Activated T-cell treated with anti-CD3 and anti-CD28 coated beads, Interleukin-2, amount 50 U/mL, for 24 hours (primary cell): ENCODE measurements around the gene GLI2.

Source experiments
- DNase-seq: peaks from one replicate; pipeline ENCODE4 v3.0.0-alpha.2; 2020
- H3K27ac Mint-ChIP-seq: 2 replicates; pipeline ENCODE4 v1.8.0; 2020; ENCODE audit warnings: mild to moderate bottlenecking, mixed read lengths
- H3K27me3 Mint-ChIP-seq: 2 replicates; pipeline ENCODE4 v1.8.0; 2020; ENCODE audit warnings: mixed read lengths
- H3K36me3 Mint-ChIP-seq: 2 replicates; pipeline ENCODE4 v1.8.0; 2020; ENCODE audit warnings: low read depth, mixed read lengths
- H3K4me1 Mint-ChIP-seq: 2 replicates; pipeline ENCODE4 v1.8.0; 2020; ENCODE audit warnings: low read depth, mixed read lengths
- H3K4me3 Mint-ChIP-seq: 2 replicates; pipeline ENCODE4 v1.8.0; 2020; ENCODE audit warnings: mild to moderate bottlenecking, moderate library complexity, mixed read lengths
- H3K9me3 Mint-ChIP-seq: 2 replicates; pipeline ENCODE4 v1.8.0; 2020; ENCODE audit warnings: mixed read lengths

The GLI2 gene

DNA sequence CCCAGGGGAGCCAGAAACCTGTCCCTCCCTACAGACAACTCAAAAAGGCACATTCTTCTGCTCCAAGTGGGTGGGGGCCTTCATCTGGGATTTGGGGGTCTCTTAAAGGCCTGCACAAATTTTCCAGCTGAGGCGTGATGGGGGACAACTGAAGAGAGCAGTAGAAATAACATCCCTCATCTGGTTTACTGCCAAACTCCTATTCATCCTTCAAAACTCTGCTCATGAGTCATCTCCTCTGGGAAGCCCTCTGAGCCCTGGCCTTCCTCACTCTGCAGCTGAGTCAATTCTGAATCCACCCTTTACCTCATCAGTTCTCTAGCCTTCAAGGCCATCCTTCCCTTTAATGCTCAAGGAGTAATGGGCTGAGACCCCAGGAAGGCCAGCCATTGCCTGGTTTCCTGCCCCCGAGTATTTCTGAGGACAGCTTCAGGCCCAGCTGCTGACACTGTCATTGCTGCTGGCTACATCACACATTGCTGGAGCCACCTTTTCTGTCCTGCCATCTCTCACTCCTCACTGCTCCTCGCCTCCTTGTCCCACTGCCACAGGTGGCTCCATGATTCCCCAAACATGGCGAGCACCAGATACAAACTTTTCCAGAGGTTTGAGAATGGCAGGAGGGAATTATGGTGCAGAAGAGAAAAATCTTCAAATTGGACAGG, 32.2 kb upstream of the GLI2 start:
- Mint-ChIP-seq H3K9me3 (no peaks in the 10 kb centered on the region), H3K36me3 (no peaks in the 10 kb centered on the region), H3K27me3 (peaks cover 3% of the 10 kb centered on the region), H3K4me3 (no peak overlapping the region), H3K27ac (no peak overlapping the region), H3K4me1 (no peaks in the 10 kb centered on the region)
- no peak for DNase-seq

DNA sequence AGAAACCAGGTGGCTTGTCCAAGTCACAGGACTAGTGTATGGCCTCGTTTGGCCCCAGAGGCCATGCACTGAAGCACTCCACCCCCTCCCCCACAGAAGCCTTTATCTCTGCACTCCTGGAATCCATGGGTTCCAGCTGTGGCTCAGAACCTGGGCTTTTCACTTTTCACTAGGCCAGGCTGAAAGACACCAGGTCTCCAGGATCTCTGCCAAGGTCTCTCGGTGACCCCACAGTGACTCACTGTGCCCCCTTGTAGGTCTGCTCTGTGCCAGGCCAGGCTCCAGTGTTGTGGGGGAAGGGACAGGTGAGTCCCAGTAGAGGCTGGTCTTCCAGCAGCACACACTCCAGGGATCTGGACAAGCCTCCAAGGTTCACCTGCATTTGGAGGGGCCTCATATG, 31.0 kb upstream of the GLI2 start:
- no peaks in the 10 kb centered on the region for H3K4me1 Mint-ChIP-seq
- H3K27ac Mint-ChIP-seq, result no peak overlapping the region
- H3K36me3 Mint-ChIP-seq, result no peaks in the 10 kb centered on the region
- no peak overlapping the region for H3K4me3 Mint-ChIP-seq
- no peaks in the 10 kb centered on the region for H3K9me3 Mint-ChIP-seq
- no peak for DNase-seq
- peaks cover 3% of the 10 kb centered on the region for H3K27me3 Mint-ChIP-seq

DNA sequence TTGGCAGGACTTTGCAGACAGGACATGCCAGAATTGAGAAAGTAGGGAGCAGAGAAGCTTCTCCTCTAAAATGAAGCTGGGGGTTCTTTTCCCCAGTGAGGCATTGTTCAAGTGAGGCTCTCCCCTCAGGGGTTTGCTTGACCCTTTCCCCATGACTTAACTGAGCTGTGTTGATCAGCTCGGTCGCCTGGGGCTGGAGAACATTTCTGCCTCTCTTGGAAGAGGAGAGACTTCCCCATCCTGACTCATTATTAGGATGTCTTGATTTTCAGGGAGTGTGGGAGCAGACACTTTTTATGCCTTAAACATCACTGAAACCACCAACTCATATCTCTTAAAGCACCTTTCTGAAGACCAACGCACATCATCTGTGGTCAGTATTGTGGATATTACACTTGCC, 27.9 kb upstream of the GLI2 start:
- no peak for DNase-seq
- H3K9me3 Mint-ChIP-seq, result no peaks in the 10 kb centered on the region
- no peak overlapping the region for H3K27ac Mint-ChIP-seq
- H3K4me3 Mint-ChIP-seq, result no peak overlapping the region
- peaks cover 7% of the 10 kb centered on the region for H3K27me3 Mint-ChIP-seq
- no peaks in the 10 kb centered on the region for H3K4me1 Mint-ChIP-seq
- H3K36me3 Mint-ChIP-seq, result no peaks in the 10 kb centered on the region

DNA sequence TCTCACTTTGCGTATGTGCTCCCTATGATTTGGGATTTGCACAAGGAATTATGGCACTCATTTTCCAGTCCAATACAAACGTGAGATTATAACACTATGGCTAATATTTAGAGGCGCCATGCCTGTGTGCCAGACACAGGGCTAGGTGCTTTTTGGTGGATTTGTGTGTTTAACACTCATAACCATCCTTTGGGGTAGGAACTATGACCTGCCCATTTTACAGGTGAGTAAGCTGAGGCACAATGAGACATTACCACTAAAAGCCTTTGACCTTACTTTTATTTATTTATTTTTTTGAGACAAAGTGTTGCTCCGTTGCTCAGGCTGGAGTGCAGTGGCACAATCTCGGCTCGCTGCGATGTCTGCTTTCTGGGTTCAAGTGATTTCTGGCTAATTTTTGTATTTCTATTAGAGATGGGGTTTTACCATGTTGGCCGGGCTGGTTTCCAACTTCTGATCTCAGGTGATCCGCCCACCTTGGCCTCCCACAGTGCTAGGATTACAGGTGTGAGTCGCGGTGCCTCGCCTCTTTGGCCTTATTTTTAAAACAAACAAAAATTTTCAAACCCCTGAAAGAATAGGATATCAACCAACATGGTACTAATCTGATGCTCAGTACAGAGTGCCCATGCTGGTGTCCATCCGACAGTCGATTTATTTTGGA, 26.6 kb upstream of the GLI2 start:
- peaks cover 16% of the 10 kb centered on the region for H3K27me3 Mint-ChIP-seq
- no peak overlapping the region for H3K4me3 Mint-ChIP-seq
- H3K4me1 Mint-ChIP-seq, result no peaks in the 10 kb centered on the region
- no peaks in the 10 kb centered on the region for H3K36me3 Mint-ChIP-seq
- H3K27ac Mint-ChIP-seq, result no peak overlapping the region
- no peak for DNase-seq
- no peaks in the 10 kb centered on the region for H3K9me3 Mint-ChIP-seq

DNA sequence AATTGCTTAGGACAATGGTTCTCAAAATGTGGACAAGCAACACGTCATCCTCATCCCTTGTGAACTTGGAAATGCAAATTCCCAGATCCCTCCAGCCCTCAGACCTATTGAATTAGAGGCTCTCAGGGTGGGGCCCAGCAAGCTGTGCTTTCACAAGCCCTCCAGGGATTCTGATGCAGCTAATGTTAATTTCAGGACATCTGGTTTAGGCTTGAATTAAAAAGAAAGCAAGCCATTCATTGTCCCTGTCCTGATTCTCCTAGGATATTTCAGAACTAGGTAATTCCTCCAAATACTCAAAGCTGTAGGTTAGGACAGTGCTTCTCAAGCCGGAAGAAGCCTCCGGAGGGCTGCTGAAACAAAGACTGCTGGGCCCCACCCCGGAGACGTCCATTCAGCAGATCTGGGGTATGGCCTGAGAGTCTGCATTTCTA, 26.0 kb upstream of the GLI2 start:
- DNase-seq, result no peak
- no peaks in the 10 kb centered on the region for H3K4me1 Mint-ChIP-seq
- H3K27ac Mint-ChIP-seq, result no peak overlapping the region
- no peaks in the 10 kb centered on the region for H3K9me3 Mint-ChIP-seq
- peaks cover 16% of the 10 kb centered on the region for H3K27me3 Mint-ChIP-seq
- H3K4me3 Mint-ChIP-seq, result no peak overlapping the region
- H3K36me3 Mint-ChIP-seq, result no peaks in the 10 kb centered on the region

DNA sequence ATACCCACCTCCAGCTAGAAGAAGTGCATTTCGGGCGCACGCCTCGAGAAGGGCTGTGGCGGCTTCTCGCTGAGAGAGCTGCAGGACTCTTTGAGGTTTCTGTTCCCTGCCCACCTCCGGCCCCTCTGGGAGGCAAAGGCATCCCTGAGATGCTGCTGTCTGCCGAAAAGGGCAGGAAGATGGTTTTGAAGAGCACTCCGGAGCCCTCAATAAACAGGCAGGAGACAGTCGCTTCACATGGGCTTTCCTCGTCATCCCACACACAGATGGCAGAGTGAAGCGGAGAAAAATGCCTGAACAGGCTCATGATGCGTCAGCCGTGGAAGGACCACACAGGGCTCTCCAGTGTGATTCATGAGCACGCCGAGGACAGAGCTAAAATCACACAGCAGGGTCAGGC, 25.4 kb upstream of the GLI2 start:
- Mint-ChIP-seq H3K9me3 (no peaks in the 10 kb centered on the region), H3K27me3 (peaks cover 16% of the 10 kb centered on the region), H3K36me3 (no peaks in the 10 kb centered on the region), H3K27ac (no peak overlapping the region), H3K4me1 (no peaks in the 10 kb centered on the region), H3K4me3 (no peak overlapping the region)
- DNase-seq, result no peak

DNA sequence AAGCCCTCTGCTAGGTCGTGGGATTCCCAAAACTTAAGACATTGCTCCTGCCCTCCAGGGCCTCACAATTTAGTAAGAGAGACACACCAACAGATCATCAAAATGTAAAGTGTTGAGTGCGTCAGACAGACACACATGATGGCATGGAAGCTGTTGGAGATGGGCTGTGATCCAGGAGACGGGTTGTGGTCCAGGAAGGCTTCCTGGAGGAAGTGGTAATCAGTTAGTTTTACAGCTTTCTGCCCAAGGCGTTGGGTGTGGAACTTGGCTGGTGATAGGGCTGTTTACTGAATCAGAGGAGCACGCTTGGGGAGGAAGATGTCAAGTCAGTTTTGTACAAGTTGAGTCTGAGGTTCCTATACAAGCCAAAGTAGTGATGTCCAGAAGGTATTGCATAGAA, 24.0 kb upstream of the GLI2 start:
- Mint-ChIP-seq H3K9me3 (no peaks in the 10 kb centered on the region), H3K4me1 (no peaks in the 10 kb centered on the region), H3K36me3 (no peaks in the 10 kb centered on the region), H3K4me3 (no peak overlapping the region), H3K27me3 (peaks cover 16% of the 10 kb centered on the region), H3K27ac (no peak overlapping the region)
- no peak for DNase-seq

DNA sequence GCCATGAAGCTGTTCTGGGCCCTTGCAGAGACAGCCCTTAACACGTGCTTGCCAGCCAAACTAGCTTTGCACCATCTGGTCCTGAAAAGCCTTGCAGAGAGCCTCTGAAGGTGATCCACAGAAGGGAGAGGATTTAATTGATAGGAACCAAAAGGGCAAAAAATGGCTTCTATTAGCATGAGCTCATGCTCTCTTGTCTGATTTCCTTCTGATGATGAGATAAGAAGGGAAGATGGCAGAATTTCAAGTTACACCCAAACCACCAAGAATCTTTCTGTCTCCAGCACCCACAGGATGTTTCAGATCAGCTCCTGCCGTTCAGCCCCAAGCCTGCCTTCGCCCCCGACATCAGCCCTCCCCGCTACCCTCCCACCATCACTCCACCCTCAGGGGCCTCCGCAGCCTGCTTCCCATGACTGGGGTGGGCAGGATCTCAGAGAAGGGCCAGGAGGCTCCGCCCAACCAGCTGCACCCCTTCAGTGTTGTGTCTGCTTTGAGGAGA, 23.4 kb upstream of the GLI2 start:
- DNase-seq, result no peak
- Mint-ChIP-seq H3K4me1 (no peaks in the 10 kb centered on the region), H3K36me3 (no peaks in the 10 kb centered on the region), H3K27me3 (peaks cover 12% of the 10 kb centered on the region), H3K9me3 (no peaks in the 10 kb centered on the region), H3K4me3 (no peak overlapping the region), H3K27ac (no peak overlapping the region)

DNA sequence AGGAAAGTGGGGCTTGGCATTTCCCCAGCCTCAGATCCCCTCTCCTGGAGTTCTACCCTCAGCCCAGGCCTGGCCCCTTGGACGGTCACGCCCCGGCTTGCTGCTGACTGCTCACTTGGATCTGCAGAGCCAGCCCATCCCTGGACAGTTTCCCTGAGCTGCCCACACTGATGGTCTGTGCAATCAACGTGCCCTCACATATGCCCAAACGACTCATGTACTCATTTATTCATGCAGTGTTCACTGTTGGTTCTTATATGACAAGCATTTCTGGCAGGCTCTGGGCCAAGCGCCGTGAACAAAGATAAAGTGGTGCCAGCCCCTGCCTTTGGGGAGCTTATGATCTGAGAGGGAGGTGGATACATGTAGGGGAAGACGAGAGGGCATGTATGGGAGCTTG, 20.3 kb upstream of the GLI2 start:
- no peaks in the 10 kb centered on the region for H3K36me3 Mint-ChIP-seq
- no peak overlapping the region for H3K4me3 Mint-ChIP-seq
- no peaks in the 10 kb centered on the region for H3K9me3 Mint-ChIP-seq
- no peak for DNase-seq
- peaks cover 12% of the 10 kb centered on the region for H3K27me3 Mint-ChIP-seq
- no peak overlapping the region for H3K27ac Mint-ChIP-seq
- H3K4me1 Mint-ChIP-seq, result no peaks in the 10 kb centered on the region

DNA sequence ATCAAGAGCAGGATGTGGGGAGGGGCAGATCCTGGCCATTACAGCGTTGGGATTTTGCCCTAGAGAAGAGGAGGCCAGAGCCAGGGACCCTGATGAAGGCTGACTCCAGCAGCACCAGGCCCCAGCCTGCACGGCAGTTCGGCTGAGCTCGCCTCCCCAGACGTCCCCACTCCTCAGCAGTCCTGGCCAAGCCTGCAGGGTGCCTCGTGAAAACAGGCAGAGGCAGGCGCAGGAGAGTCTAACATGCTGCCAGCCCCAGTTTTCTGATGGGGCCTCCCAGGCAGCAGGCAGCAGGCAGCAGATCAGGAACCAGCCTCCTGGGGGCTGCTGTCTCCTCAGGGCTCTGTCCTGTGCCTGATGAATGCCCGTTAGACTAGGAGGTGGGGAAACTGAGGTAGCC, 19.7 kb upstream of the GLI2 start:
- Mint-ChIP-seq H3K27ac (no peak overlapping the region), H3K27me3 (peaks cover 12% of the 10 kb centered on the region), H3K4me1 (no peaks in the 10 kb centered on the region), H3K36me3 (no peaks in the 10 kb centered on the region), H3K9me3 (no peaks in the 10 kb centered on the region), H3K4me3 (no peak overlapping the region)
- DNase-seq, result no peak

DNA sequence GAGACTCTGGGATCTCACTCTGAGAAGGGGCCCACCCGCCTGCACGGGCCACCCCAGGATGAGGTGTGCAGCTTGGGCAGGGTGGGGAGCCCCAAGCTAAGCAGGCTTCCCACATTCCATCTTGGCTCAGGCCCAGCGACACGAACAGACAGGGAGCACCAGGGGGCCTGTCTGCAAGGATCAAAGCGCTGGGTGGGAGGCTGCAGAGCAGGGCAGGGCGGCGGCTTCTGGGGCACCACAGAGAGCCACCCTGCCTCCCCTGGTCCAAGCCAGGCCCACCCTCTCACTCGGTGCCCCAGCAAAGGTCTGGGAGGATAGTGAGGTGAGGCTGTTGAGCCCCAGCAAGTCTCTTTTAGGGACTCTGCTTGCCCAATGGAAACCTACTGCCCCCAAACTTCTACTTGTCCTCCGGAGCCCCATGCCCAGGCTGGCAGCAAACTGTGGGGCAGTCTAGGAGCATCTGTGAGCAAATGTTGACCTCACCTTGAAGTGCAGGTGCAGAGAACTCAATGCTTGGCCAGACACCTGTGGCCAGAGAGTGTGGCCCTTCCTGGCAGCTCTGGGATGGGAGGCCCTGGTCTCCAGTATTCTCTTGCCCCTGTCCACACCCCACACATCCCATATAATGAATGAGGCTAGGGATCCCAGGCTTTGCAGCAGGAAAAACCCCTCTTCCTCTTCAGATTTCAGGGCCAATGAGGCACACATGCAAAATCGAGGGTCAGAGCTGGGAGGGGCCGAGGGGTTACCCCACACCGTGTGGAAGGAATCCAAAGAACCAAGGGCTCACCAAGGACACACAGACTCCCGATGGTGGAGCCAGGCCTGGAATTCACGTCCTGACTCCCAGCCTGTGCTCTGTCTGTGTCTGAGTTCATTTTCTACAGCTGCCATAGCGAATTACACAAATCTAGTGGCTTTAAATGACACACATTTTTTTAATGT, 18.8 kb upstream of the GLI2 start:
- DNase-seq, result no peak
- no peak overlapping the region for H3K27ac Mint-ChIP-seq
- H3K4me1 Mint-ChIP-seq, result no peaks in the 10 kb centered on the region
- H3K36me3 Mint-ChIP-seq, result no peaks in the 10 kb centered on the region
- H3K27me3 Mint-ChIP-seq, result peaks cover 12% of the 10 kb centered on the region
- no peak overlapping the region for H3K4me3 Mint-ChIP-seq
- no peaks in the 10 kb centered on the region for H3K9me3 Mint-ChIP-seq

DNA sequence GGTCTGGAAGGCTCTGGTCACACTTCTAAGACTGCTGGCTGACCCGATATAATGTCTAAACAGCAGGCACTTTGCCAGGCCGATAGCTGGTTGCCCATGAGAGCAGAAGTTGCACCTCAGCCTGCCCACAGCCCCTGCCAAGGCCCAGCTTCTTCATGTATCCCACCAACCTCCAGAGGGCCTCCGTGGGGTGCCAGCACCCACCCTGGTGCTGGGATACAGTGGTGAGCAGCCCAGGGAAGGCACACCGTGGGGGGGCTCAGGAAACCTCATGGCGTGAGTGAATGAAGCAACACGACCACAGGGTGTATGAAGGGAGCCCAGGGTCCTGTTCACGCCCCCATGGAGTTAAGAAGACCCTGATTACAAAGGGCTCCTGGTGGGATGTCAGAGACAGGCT, 16.2 kb upstream of the GLI2 start:
- no peak overlapping the region for H3K27ac Mint-ChIP-seq

DNA sequence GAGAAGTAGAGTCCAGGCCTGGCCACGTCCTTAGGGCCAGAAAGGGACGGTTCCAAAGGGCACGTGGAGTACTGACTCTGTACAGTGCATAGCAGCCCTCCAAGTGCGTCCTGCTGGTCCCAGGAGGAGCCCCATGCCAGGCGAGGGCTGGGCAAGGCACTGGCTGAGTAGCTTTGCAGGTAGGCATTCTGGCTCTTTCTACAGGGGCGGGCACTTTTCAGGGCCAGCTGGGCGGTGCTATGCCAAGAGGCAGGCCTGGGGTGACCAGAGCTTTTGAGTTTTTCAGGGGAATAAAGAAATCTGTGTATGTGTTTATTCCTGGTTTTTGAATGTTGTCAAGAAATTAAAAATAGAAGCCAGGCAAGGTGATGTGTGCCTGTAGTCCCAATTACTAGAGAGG, 15.4 kb upstream of the GLI2 start:
- Mint-ChIP-seq H3K9me3 (peaks cover 2% of the 10 kb centered on the region), H3K27me3 (no peaks in the 10 kb centered on the region), H3K4me3 (no peak overlapping the region), H3K36me3 (no peaks in the 10 kb centered on the region), H3K4me1 (no peaks in the 10 kb centered on the region), H3K27ac (no peak overlapping the region)
- no peak for DNase-seq

More for the DNA sequence above, 16.2 kb upstream of the GLI2 start:
- Mint-ChIP-seq H3K4me3 (no peak overlapping the region), H3K36me3 (no peaks in the 10 kb centered on the region), H3K27me3 (no peaks in the 10 kb centered on the region), H3K4me1 (no peaks in the 10 kb centered on the region), H3K9me3 (peaks cover 2% of the 10 kb centered on the region)
- DNase-seq, result no peak

DNA sequence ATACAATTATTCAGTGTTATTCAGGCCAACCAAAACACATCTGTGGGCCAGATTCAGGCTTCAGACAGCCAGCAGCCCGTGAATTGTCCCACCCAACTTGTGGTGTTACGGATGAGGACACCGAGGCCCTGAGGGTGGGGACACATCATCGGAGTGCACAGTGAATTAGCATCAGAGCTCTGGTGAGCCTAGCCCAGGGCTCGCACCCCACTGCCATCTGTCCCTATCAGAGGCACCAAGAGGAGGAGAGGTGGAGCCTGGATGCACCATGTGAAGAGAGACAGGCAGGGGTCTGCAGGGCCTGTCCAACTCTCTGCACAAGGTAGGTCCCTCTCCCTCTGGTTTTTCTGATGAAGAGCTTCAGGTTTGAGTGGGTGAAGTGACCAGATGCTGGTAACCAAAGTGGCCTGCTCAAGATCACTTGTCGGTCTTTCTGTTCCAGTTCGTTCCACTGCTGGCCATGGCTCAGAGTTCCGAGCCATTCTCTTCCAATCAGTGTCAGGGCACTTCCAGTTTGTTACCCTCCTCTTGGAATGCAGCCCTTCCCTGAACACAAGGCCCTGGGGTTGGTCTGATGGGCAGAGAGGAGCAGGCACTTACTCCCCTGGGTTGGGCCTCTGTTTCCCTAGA, 14.8 kb upstream of the GLI2 start:
- peaks cover 4% of the 10 kb centered on the region for H3K9me3 Mint-ChIP-seq
- H3K4me1 Mint-ChIP-seq, result no peaks in the 10 kb centered on the region
- no peaks in the 10 kb centered on the region for H3K36me3 Mint-ChIP-seq
- no peak for DNase-seq
- no peak overlapping the region for H3K4me3 Mint-ChIP-seq
- H3K27ac Mint-ChIP-seq, result no peak overlapping the region
- no peaks in the 10 kb centered on the region for H3K27me3 Mint-ChIP-seq
